HEK293 (cell line): ENCODE measurements around the gene NPTN.

Source experiments
- CTCF ChIA-PET: fragments of 350-600 bp; formaldehyde crosslinking; extraction: SDS; loops from one replicate; lab custom pipeline; 2021; ENCODE audit warnings: antibody characterized with exemption; lab: Yijun Ruan, JAX
- POLR2A ChIA-PET: fragments of 300-600 bp; formaldehyde crosslinking; extraction: SDS; loops from one replicate; lab custom pipeline; 2020; ENCODE audit warnings: antibody characterized with exemption, inconsistent platforms; lab: Yijun Ruan, JAX
- H3K27ac ChIP-seq: fragments of 200-500 bp; sonication (Bioruptor generic); 2 replicates; pipeline ENCODE4 v1.5.1; 2014; ENCODE audit warnings: low read depth, low read length, control low read depth, inconsistent platforms; ENCODE audit errors: extremely low read depth
- H3K36me3 ChIP-seq, 2 experiments: fragments of 200-500 bp in 1 of 2; sonication (Bioruptor generic) in 1 of 2; 1 replicate in 1 of 2; 2 replicates in 1 of 2; pipeline ENCODE4 v1.5.1; 2014 to 2017; ENCODE audit warnings: inconsistent platforms in 2 of 2, low read length in 2 of 2; ENCODE audit not compliant: control insufficient read depth in 2 of 2, insufficient read depth in 1 of 2
- H3K4me1 ChIP-seq: fragments of 200-500 bp; sonication (Bioruptor generic); 2 replicates; pipeline ENCODE4 v1.5.1; 2014; ENCODE audit warnings: mild to moderate bottlenecking, low read length, inconsistent platforms; ENCODE audit not compliant: control insufficient read depth, insufficient read depth
- H3K4me3 ChIP-seq: 2 replicates; pipeline ENCODE4 v1.5.1; 2011; ENCODE audit warnings: low read depth, mild to moderate bottlenecking, control low read depth, low read length, moderate library complexity
- H3K9me3 ChIP-seq: fragments of 200-500 bp; sonication (Bioruptor generic); 2 replicates; pipeline ENCODE4 v1.5.1; 2014; ENCODE audit warnings: low read depth, low read length, inconsistent platforms; ENCODE audit not compliant: control insufficient read depth, insufficient read depth
- HOXC10 ChIP-seq: sonication (generic); formaldehyde crosslinking; IDR thresholded peaks from 2 replicates; pipeline ENCODE4 v1.8.1; 2023; ENCODE audit warnings: mild to moderate bottlenecking, missing genetic modification reagents
- KLF1 ChIP-seq: fragments of 450-650 bp; formaldehyde crosslinking; IDR thresholded peaks from 2 replicates; pipeline ENCODE4 v1.5.1; 2016; ENCODE audit warnings: missing biosample characterization, missing genetic modification characterization
- MEIS1 ChIP-seq: sonication (generic); formaldehyde crosslinking; IDR thresholded peaks from 2 replicates; pipeline ENCODE4 v1.8.1; 2022; ENCODE audit warnings: missing genetic modification reagents, mild to moderate bottlenecking, borderline replicate concordance
- MZF1 ChIP-seq: fragments of 450-650 bp; formaldehyde crosslinking; IDR thresholded peaks from 2 replicates; pipeline ENCODE4 v1.5.1; 2017; ENCODE audit warnings: missing biosample characterization, missing genetic modification characterization, borderline replicate concordance
- OSR2 ChIP-seq: fragments of 450-650 bp; formaldehyde crosslinking; IDR thresholded peaks from 2 replicates; pipeline ENCODE4 v1.5.1; 2016; ENCODE audit warnings: missing biosample characterization, missing genetic modification characterization
- ZBTB17 ChIP-seq: fragments of 450-650 bp; formaldehyde crosslinking; IDR thresholded peaks from 2 replicates; pipeline ENCODE4 v1.5.1; 2016; ENCODE audit warnings: missing biosample characterization, missing genetic modification characterization
- ZNF133 ChIP-seq: fragments of 450-650 bp; formaldehyde crosslinking; IDR thresholded peaks from 2 replicates; pipeline ENCODE4 v1.5.1; 2016; ENCODE audit warnings: missing biosample characterization, missing genetic modification characterization
- ZNF155 ChIP-seq: fragments of 450-650 bp; formaldehyde crosslinking; IDR thresholded peaks from 2 replicates; pipeline ENCODE4 v1.5.1; 2016; ENCODE audit warnings: missing biosample characterization, missing genetic modification characterization
- ZNF2 ChIP-seq: fragments of 450-650 bp; formaldehyde crosslinking; IDR thresholded peaks from 2 replicates; pipeline ENCODE4 v1.5.1; 2016; ENCODE audit warnings: missing biosample characterization, missing genetic modification characterization
- ZNF221 ChIP-seq: fragments of 450-650 bp; formaldehyde crosslinking; IDR thresholded peaks from 2 replicates; pipeline ENCODE4 v1.5.1; 2017; ENCODE audit warnings: missing biosample characterization, missing genetic modification characterization, borderline replicate concordance
- ZNF292 ChIP-seq: fragments of 450-650 bp; formaldehyde crosslinking; IDR thresholded peaks from 2 replicates; pipeline ENCODE4 v1.5.1; 2016; ENCODE audit warnings: low read depth, missing biosample characterization, missing genetic modification characterization, borderline replicate concordance
- ZNF350 ChIP-seq: fragments of 450-650 bp; formaldehyde crosslinking; IDR thresholded peaks from 2 replicates; pipeline ENCODE4 v1.5.0; 2017; ENCODE audit warnings: missing biosample characterization, mild to moderate bottlenecking, missing genetic modification characterization
- ZNF433 ChIP-seq: fragments of 450-650 bp; formaldehyde crosslinking; IDR thresholded peaks from 2 replicates; pipeline ENCODE4 v1.5.1; 2016; ENCODE audit warnings: missing biosample characterization, missing genetic modification characterization, low read depth
- ZNF600 ChIP-seq: fragments of 450-650 bp; formaldehyde crosslinking; IDR thresholded peaks from 2 replicates; pipeline ENCODE4 v1.5.1; 2016; ENCODE audit warnings: missing biosample characterization, missing genetic modification characterization
- ZNF621 ChIP-seq: fragments of 450-650 bp; formaldehyde crosslinking; IDR thresholded peaks from 2 replicates; pipeline ENCODE4 v1.5.1; 2017; ENCODE audit warnings: missing biosample characterization, missing genetic modification characterization
- ZNF660 ChIP-seq: fragments of 450-650 bp; IDR thresholded peaks from 2 replicates; pipeline ENCODE4 v1.5.1; 2018; ENCODE audit warnings: missing biosample characterization, mild to moderate bottlenecking, missing genetic modification characterization
- ZNF776 ChIP-seq: fragments of 450-650 bp; formaldehyde crosslinking; IDR thresholded peaks from 2 replicates; pipeline ENCODE4 v1.5.0; 2017; ENCODE audit warnings: missing biosample characterization, missing genetic modification characterization, borderline replicate concordance
- TF ChIP-seq, protein P1 (sequence below): fragments of 450-650 bp; formaldehyde crosslinking; IDR thresholded peaks from 2 replicates; pipeline ENCODE4 v1.5.1; 2016; ENCODE audit warnings: missing biosample characterization, missing genetic modification characterization, borderline replicate concordance
- TF ChIP-seq, protein P2 (sequence below): fragments of 450-650 bp; formaldehyde crosslinking; IDR thresholded peaks from 2 replicates; pipeline ENCODE4 v1.5.1; 2017; ENCODE audit warnings: missing biosample characterization, missing genetic modification characterization
- TF ChIP-seq, protein P3 (sequence below): IDR thresholded peaks from 2 replicates; pipeline ENCODE4 v1.6.1; 2011; ENCODE audit warnings: mild to moderate bottlenecking, low read depth, low read length, borderline replicate concordance
- TF ChIP-seq, protein P4 (sequence below): fragments of 450-650 bp; formaldehyde crosslinking; IDR thresholded peaks from 2 replicates; pipeline ENCODE4 v1.5.1; 2016; ENCODE audit warnings: missing biosample characterization, missing genetic modification characterization, low read depth

The NPTN gene

DNA sequence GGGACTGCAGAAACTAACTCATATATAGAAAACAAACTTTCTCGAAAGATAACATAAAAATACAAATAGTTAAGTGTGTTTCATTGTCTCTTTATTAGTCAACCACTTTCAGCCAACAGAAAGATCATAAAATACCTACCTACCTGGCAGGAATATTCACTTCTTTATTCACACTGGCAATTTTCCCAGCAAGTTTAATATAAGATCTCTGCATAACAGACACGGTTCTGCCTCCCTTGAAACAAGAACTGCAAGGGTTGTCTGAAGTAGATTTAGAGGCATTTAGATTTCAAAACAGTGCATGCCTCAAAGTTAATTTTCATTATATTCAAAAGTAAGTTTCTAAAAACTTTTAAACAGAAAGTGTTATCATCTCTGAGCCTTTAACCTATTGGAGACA is 7.1 kb downstream of the NPTN start:
- H3K4me1 ChIP-seq = peaks cover 72% of the 10 kb centered on the region

DNA sequence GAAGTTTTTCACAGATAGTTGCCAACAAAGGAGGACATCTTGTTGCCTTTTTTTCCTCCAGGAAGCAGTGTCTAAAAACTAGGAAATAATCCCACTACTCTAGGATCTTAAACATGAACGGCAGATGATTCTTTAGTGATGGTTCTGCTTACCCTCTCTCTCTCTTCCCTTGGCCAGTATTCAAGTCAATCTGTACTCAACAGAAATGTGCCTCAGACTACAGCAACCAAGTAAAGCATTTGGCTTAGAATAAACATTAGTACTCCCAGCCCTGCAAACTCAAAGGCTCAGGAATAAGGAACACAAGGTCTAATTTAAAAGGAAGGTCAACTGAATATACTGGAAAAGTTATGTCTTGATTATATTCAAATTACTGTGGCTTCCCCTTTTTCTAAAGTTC is 8.7 kb downstream of the NPTN start:
- Histone ChIP-seq H3K4me3 (no peak overlapping the region), H3K27ac (no peak overlapping the region), H3K9me3 (no peaks in the 10 kb centered on the region), H3K36me3 (no peaks in the 10 kb centered on the region)
- ChIA-PET POLR2A (no interaction called here), CTCF (interaction anchor here (1.1 to 15.7 kb wide), 4 partner anchors 10 to 75 kb away, joined by 3 to 235 read pairs (median 5); partner anchors contain the start of gene NPTN)
- TF ChIP-seq MEIS1 = no peak
- TF ChIP-seq ZBTB17 (tag by site-specific recombination) = peak; percentile 39; the same call in 1 of the 2 replicates
- TF ChIP-seq ZNF350 (tag by site-specific recombination) = no peak
- TF ChIP-seq, all 188 proteins: peak for 1
- H3K4me1 ChIP-seq = peaks cover 65% of the 10 kb centered on the region

More for the DNA sequence above, 7.1 kb downstream of the NPTN start:
- no peaks in the 10 kb centered on the region for H3K9me3 ChIP-seq
- POLR2A ChIA-PET = no interaction called here
- TF ChIP-seq ZNF660 (tag by site-specific recombination) = peak; percentile 38; the same call in 1 of the 2 replicates
- no peak for TF ChIP-seq HOXC10 (CRISPR knock-in tag)
- TF ChIP-seq ZNF155 (tag by site-specific recombination) = no peak
- peak; percentile 42; the same call in 1 of the 2 replicates for TF ChIP-seq ZNF600 (tag by site-specific recombination)
- TF ChIP-seq, protein P1, sequence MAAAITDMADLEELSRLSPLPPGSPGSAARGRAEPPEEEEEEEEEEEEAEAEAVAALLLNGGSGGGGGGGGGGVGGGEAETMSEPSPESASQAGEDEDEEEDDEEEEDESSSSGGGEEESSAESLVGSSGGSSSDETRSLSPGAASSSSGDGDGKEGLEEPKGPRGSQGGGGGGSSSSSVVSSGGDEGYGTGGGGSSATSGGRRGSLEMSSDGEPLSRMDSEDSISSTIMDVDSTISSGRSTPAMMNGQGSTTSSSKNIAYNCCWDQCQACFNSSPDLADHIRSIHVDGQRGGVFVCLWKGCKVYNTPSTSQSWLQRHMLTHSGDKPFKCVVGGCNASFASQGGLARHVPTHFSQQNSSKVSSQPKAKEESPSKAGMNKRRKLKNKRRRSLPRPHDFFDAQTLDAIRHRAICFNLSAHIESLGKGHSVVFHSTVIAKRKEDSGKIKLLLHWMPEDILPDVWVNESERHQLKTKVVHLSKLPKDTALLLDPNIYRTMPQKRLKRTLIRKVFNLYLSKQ (tag by site-specific recombination) = no peak
- no peak for TF ChIP-seq ZNF133 (tag by site-specific recombination)
- no peak for TF ChIP-seq KLF1 (tag by site-specific recombination)
- TF ChIP-seq MZF1 (tag by site-specific recombination) = no peak
- TF ChIP-seq, protein P2, sequence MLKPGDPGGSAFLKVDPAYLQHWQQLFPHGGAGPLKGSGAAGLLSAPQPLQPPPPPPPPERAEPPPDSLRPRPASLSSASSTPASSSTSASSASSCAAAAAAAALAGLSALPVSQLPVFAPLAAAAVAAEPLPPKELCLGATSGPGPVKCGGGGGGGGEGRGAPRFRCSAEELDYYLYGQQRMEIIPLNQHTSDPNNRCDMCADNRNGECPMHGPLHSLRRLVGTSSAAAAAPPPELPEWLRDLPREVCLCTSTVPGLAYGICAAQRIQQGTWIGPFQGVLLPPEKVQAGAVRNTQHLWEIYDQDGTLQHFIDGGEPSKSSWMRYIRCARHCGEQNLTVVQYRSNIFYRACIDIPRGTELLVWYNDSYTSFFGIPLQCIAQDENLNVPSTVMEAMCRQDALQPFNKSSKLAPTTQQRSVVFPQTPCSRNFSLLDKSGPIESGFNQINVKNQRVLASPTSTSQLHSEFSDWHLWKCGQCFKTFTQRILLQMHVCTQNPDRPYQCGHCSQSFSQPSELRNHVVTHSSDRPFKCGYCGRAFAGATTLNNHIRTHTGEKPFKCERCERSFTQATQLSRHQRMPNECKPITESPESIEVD = peak; percentile 85
- TF ChIP-seq, protein P3, sequence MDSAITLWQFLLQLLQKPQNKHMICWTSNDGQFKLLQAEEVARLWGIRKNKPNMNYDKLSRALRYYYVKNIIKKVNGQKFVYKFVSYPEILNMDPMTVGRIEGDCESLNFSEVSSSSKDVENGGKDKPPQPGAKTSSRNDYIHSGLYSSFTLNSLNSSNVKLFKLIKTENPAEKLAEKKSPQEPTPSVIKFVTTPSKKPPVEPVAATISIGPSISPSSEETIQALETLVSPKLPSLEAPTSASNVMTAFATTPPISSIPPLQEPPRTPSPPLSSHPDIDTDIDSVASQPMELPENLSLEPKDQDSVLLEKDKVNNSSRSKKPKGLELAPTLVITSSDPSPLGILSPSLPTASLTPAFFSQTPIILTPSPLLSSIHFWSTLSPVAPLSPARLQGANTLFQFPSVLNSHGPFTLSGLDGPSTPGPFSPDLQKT = no peak
- CTCF ChIA-PET = interaction anchor here (0.6 to 15.7 kb wide), 4 partner anchors 9 to 347 kb away, joined by 3 to 235 read pairs (median 3); partner anchors contain the start of gene NPTN
- H3K4me3 ChIP-seq = no peak overlapping the region
- H3K36me3 ChIP-seq = no peaks in the 10 kb centered on the region
- no peak overlapping the region; the same call in 1 of the 2 replicates for H3K27ac ChIP-seq

DNA sequence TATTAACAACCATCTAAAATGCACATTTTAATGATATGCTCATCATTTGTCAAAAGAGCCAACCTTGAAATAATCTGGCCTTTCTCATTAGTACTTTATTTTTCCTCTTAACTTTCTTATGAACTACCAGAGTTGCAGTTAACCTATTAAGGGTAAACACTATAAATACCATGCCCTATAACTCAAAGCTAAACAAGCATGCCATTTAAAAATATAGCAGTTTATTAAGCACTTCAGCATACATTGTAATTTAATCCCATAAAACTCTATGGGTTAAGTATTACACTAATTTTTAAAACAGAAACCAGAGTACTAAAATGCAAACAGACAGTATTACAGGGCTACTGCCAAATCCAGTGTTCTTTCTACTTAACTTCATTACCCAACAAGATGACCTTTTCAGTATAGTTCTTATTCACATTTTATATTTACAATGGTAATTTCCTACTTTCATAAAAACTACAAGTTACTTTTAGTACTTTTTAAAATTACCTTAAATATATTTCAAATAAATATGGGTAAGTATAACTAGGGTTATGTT is 11.8 kb downstream of the NPTN start:
- ChIA-PET POLR2A (no interaction called here), CTCF (interaction anchor here (0.6 to 15.7 kb wide), 4 partner anchors 13 to 552 kb away, joined by 4 to 235 read pairs (median 4); partner anchors contain the start of gene NPTN)
- H3K36me3 ChIP-seq = no peaks in the 10 kb centered on the region; a peak in 1 of 3 replicates
- H3K27ac ChIP-seq = no peak overlapping the region
- no peaks in the 10 kb centered on the region for H3K9me3 ChIP-seq
- H3K4me3 ChIP-seq = no peak overlapping the region
- no peak for TF ChIP-seq ZNF292
- TF ChIP-seq ZNF433 (tag by site-specific recombination) = no peak
- 0 out of 2 replicates have a peak, but pooled peaks have one; percentile 13 for TF ChIP-seq OSR2
- TF ChIP-seq ZNF221 (tag by site-specific recombination) = no peak
- TF ChIP-seq ZNF776 = no peak
- no peak for TF ChIP-seq ZNF621 (tag by site-specific recombination)
- no peak for TF ChIP-seq ZNF2 (tag by site-specific recombination)
- TF ChIP-seq, protein P4, sequence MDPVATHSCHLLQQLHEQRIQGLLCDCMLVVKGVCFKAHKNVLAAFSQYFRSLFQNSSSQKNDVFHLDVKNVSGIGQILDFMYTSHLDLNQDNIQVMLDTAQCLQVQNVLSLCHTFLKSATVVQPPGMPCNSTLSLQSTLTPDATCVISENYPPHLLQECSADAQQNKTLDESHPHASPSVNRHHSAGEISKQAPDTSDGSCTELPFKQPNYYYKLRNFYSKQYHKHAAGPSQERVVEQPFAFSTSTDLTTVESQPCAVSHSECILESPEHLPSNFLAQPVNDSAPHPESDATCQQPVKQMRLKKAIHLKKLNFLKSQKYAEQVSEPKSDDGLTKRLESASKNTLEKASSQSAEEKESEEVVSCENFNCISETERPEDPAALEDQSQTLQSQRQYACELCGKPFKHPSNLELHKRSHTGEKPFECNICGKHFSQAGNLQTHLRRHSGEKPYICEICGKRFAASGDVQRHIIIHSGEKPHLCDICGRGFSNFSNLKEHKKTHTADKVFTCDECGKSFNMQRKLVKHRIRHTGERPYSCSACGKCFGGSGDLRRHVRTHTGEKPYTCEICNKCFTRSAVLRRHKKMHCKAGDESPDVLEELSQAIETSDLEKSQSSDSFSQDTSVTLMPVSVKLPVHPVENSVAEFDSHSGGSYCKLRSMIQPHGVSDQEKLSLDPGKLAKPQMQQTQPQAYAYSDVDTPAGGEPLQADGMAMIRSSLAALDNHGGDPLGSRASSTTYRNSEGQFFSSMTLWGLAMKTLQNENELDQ (tag by site-specific recombination) = no peak
- TF ChIP-seq, protein P2 = peak; percentile 67
- H3K4me1 ChIP-seq = peaks cover 58% of the 10 kb centered on the region
